Neural progenitor cell (in vitro differentiated cells): Measurements from ENCODE around the gene ADGRV1.

ENCODE experiments used
- CTCF ChIP-seq: fragments of 200-600 bp; sonication (generic); IDR thresholded peaks from 2 replicates; pipeline ENCODE4 v1.5.1; 2017; ENCODE audit warnings: antibody characterized with exemption, mild to moderate bottlenecking
- EZH2 ChIP-seq: fragments of 200-600 bp; sonication (generic); IDR thresholded peaks from 2 replicates; pipeline ENCODE4 v1.6.1; 2017; ENCODE audit warnings: antibody characterized with exemption, mild to moderate bottlenecking, moderate library complexity

- TF ChIP-seq CTCF (no peak), EZH2 (no peak)
Measured at GRCh38 chr5:90645024-90645610, 86.5 kb downstream of the ADGRV1 start.
